Panc1 (cell line): ENCODE measurements around the gene CACNA2D3. TPM values are rescaled to one million over a fixed set of nuclear protein-coding genes. Genes with fewer than 3 reads are reported as not detected.

ENCODE experiments used
- ATAC-seq: fragments of 200-7000 bp; cut with Tn5 transposase; 2 replicates; pipeline ENCODE4 v1.9.1; 2020; ENCODE audit warnings: mild to moderate bottlenecking, moderate library complexity
- BruUV-seq: library from RNA; stranded (reverse); fragments of 400-500 nt; replicated peaks from 2 replicates; lab custom pipeline; 2021; lab: Mats Ljungman, UMichigan
- CTCF ChIA-PET: fragments of 300-600 bp; sonication (Branson Sonifier 250); formaldehyde crosslinking; loops from one replicate; lab custom pipeline; 2022; ENCODE audit warnings: antibody characterized with exemption; lab: Charles Lee
- POLR2A ChIA-PET: fragments of 300-600 bp; sonication (Branson Sonifier 250); formaldehyde crosslinking; loops from one replicate; lab custom pipeline; 2022; ENCODE audit warnings: antibody characterized with exemption; lab: Charles Lee
- DNase-seq: peaks from one replicate; pipeline ENCODE4 v3.0.0-alpha.2; 2010; ENCODE audit warnings: low read depth, low spot score
- H3K27ac ChIP-seq: 2 replicates; pipeline ENCODE4 v1.5.1; 2011; ENCODE audit warnings: mild to moderate bottlenecking, low read length, inconsistent platforms
- H3K27me3 ChIP-seq: fragments of 200-500 bp; sonication (Bioruptor generic); 2 replicates; pipeline ENCODE4 v1.6.0; 2014; ENCODE audit warnings: low read length, inconsistent platforms; ENCODE audit not compliant: control insufficient read depth, insufficient read depth
- H3K36me3 ChIP-seq: fragments of 200-500 bp; sonication (Bioruptor generic); 2 replicates; pipeline ENCODE4 v1.5.1; 2014; ENCODE audit warnings: inconsistent platforms, mild to moderate bottlenecking, low read length, moderate library complexity; ENCODE audit not compliant: control insufficient read depth, insufficient read depth
- H3K4me1 ChIP-seq: 2 replicates; pipeline ENCODE4 v1.5.1; 2011; ENCODE audit warnings: inconsistent platforms, mild to moderate bottlenecking, low read length, moderate library complexity; ENCODE audit not compliant: control insufficient read depth, insufficient read depth
- H3K4me3 ChIP-seq, 2 experiments: 2 replicates each; pipeline ENCODE4 v1.5.1; 2011 to 2012; ENCODE audit warnings: low read depth in 2 of 2, low read length in 2 of 2, mild to moderate bottlenecking in 2 of 2, inconsistent platforms in 1 of 2, moderate library complexity in 1 of 2
- H3K9me3 ChIP-seq: fragments of 200-500 bp; sonication (Bioruptor generic); 2 replicates; pipeline ENCODE4 v1.5.1; 2014; ENCODE audit warnings: low read depth, mild to moderate bottlenecking, inconsistent platforms, low read length, moderate library complexity; ENCODE audit not compliant: control insufficient read depth, insufficient read depth
- POLR2AphosphoS5 ChIP-seq: IDR thresholded peaks from 2 replicates; pipeline ENCODE4 v1.6.1; 2012; ENCODE audit warnings: mild to moderate bottlenecking, low read depth, low read length, moderate library complexity
- SIN3A ChIP-seq: IDR thresholded peaks from 2 replicates; pipeline ENCODE4 v1.6.1; 2012; ENCODE audit warnings: low read depth, mild to moderate bottlenecking, low read length, moderate library complexity, borderline replicate concordance; ENCODE audit not compliant: insufficient read depth
- TCF7L2 ChIP-seq: IDR thresholded peaks from 2 replicates; pipeline ENCODE4 v1.6.1; 2011; ENCODE audit warnings: mild to moderate bottlenecking, low read depth, low read length, inconsistent platforms
- in situ Hi-C: cut with HindIII; loops from 2 replicates; pipeline ENCODE4 v1.10.0; 2016; ENCODE audit warnings: low sequenced_read_pairs, low pct_unique_long_range_greater_than_20kb
- intact Hi-C: fragments of 100-400 bp; cut with micrococcal nuclease; formaldehyde crosslinking; loops from one replicate; pipeline ENCODE4 v1.10.0; 2022; ENCODE audit not compliant: unreplicated experiment
- total RNA-seq: library from RNA; stranded (reverse); gene quantifications from one replicate; pipeline ENCODE4 v1.2.1, GENCODE V29; 2021; ENCODE audit not compliant: unreplicated experiment
- TF ChIP-seq, protein P1 (sequence below): fragments of 450-650 bp; IDR thresholded peaks from 2 replicates; pipeline ENCODE4 v1.5.1; 2017; ENCODE audit warnings: mild to moderate bottlenecking
- TF ChIP-seq, protein P2 (sequence below), 2 experiments: IDR thresholded peaks; 2 replicates each; pipeline ENCODE4 v1.6.1; 2011 to 2012; ENCODE audit warnings: low read depth in 2 of 2, control low read depth in 1 of 2, low read length in 1 of 2, mild to moderate bottlenecking in 1 of 2, moderate library complexity in 1 of 2; ENCODE audit not compliant: insufficient read depth in 1 of 2

CACNA2D3 gene
- total RNA-seq, 1 experiment from 2014 or later = 0.41 TPM

DNA sequence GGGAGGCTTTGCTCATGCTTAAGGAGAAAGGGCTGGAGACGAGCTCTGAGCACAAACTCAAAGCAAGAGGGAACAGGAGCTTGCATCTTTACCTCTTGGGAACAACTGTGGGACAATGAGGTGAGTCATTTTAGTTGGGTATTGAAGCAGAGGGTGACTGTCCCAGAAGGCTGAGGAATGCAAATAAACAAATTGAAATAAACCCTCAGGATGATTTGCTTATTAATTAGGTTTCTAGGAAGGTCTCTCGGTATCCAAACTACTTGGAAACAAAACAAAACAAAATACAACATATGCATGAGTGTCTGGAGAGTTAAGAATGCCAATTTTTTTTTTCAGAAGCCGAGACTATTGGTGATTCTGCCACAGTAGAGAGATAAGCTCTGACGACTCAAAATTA lies 38.4 kb upstream of the CACNA2D3 start:
- no TSS peak for BruUV-seq
- Histone ChIP-seq H3K27me3 (no peaks in the 10 kb centered on the region), H3K9me3 (no peaks in the 10 kb centered on the region), H3K4me1 (no peaks in the 10 kb centered on the region), H3K36me3 (no peaks in the 10 kb centered on the region), H3K4me3 (no peak overlapping the region), H3K27ac (no peak overlapping the region)
- ChIA-PET CTCF (no interaction called here), POLR2A (no interaction called here)
- TF ChIP-seq, protein P1, sequence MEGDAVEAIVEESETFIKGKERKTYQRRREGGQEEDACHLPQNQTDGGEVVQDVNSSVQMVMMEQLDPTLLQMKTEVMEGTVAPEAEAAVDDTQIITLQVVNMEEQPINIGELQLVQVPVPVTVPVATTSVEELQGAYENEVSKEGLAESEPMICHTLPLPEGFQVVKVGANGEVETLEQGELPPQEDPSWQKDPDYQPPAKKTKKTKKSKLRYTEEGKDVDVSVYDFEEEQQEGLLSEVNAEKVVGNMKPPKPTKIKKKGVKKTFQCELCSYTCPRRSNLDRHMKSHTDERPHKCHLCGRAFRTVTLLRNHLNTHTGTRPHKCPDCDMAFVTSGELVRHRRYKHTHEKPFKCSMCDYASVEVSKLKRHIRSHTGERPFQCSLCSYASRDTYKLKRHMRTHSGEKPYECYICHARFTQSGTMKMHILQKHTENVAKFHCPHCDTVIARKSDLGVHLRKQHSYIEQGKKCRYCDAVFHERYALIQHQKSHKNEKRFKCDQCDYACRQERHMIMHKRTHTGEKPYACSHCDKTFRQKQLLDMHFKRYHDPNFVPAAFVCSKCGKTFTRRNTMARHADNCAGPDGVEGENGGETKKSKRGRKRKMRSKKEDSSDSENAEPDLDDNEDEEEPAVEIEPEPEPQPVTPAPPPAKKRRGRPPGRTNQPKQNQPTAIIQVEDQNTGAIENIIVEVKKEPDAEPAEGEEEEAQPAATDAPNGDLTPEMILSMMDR = no peak
- no peak for TF ChIP-seq POLR2AphosphoS5
- TF ChIP-seq TCF7L2 = no peak
- TF ChIP-seq SIN3A = no peak
- TF ChIP-seq, protein P2, sequence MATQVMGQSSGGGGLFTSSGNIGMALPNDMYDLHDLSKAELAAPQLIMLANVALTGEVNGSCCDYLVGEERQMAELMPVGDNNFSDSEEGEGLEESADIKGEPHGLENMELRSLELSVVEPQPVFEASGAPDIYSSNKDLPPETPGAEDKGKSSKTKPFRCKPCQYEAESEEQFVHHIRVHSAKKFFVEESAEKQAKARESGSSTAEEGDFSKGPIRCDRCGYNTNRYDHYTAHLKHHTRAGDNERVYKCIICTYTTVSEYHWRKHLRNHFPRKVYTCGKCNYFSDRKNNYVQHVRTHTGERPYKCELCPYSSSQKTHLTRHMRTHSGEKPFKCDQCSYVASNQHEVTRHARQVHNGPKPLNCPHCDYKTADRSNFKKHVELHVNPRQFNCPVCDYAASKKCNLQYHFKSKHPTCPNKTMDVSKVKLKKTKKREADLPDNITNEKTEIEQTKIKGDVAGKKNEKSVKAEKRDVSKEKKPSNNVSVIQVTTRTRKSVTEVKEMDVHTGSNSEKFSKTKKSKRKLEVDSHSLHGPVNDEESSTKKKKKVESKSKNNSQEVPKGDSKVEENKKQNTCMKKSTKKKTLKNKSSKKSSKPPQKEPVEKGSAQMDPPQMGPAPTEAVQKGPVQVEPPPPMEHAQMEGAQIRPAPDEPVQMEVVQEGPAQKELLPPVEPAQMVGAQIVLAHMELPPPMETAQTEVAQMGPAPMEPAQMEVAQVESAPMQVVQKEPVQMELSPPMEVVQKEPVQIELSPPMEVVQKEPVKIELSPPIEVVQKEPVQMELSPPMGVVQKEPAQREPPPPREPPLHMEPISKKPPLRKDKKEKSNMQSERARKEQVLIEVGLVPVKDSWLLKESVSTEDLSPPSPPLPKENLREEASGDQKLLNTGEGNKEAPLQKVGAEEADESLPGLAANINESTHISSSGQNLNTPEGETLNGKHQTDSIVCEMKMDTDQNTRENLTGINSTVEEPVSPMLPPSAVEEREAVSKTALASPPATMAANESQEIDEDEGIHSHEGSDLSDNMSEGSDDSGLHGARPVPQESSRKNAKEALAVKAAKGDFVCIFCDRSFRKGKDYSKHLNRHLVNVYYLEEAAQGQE (IDR thresholded peaks at IDR 0.05; ENCODE audit: insufficient read depth in 1 of 2, low read depth in 2 of 2, low read length in 1 of 2) = no peak
- in situ Hi-C loops (no loop called here), intact Hi-C loops (no loop called here)
- no peak for DNase-seq
- ATAC-seq = no peak

DNA sequence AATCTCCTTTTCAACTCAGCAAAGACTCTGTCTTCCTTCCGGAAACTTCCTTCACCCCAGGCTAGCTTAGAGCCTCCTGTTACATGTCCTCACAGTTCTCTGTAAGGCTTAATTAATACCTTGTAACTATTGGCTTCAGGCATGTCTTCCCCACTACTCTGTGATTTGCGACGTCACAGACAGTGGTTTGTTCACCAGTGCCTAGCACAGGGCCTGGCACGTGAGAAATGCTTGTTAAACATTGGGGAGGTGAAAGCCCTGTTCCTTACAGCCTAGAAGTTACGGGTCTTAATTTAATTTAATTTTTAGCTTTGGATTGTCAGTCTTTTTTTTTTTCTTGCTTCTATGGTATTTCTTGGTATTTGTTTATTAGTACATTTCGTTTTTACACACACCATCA lies 36.4 kb upstream of the CACNA2D3 start:
- POLR2A ChIA-PET = no interaction called here
- Histone ChIP-seq H3K4me3 (no peak overlapping the region), H3K27ac (no peak overlapping the region), H3K36me3 (no peaks in the 10 kb centered on the region), H3K4me1 (no peaks in the 10 kb centered on the region), H3K9me3 (no peaks in the 10 kb centered on the region), H3K27me3 (peaks cover 6% of the 10 kb centered on the region)
- CTCF ChIA-PET = interaction anchor here (0.6 kb wide), 1 partner anchor 60 kb away, joined by 3 read pairs; no protein-coding TSS in a partner anchor
- TF ChIP-seq TCF7L2 (no peak), SIN3A (no peak), POLR2AphosphoS5 (no peak)
- TF ChIP-seq, protein P1 = no peak
- TF ChIP-seq, protein P2 (IDR thresholded peaks at IDR 0.05; ENCODE audit: insufficient read depth in 1 of 2, low read depth in 2 of 2, low read length in 1 of 2) = no peak
- ATAC-seq (no peak), DNase-seq (no peak)
- intact Hi-C loops (no loop called here), in situ Hi-C loops (no loop called here)
- BruUV-seq = no TSS peak
